ENCODE measurements around the gene PTPRT.

PTPRT gene

DNA sequence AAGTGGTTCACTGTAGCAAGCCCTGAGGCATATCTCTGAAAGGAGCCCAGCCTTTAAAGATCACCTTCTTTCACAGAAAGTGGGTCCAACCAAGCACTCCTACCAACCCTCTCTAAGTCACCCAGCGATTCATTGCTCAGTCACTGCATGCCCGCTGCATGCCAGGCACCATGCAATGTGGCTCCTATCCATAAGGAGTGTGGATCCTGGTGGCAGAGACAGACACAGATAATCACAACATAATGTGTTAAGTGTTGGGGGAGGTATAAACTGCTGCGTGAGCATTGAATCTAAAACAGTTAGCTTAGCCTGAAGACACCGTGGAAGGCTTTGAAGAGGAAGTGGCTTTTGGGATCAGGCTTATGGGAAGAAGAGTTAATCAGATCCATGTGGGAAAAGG, 659.5 kb downstream of the PTPRT start:
- Histone ChIP-seq H3K27ac (no peak overlapping the region), H3K9me3 (no peaks in the 10 kb centered on the region), H3K4me1 (no peaks in the 10 kb centered on the region), H3K36me3 (no peaks in the 10 kb centered on the region), H3K27me3 (no peaks in the 10 kb centered on the region), H3K4me3 (no peak overlapping the region)
- no peak for DNase-seq
- intact Hi-C loops (cut with DNase I; ENCODE audit: low total_unique reads) = no loop called here
- TF ChIP-seq, protein P1, sequence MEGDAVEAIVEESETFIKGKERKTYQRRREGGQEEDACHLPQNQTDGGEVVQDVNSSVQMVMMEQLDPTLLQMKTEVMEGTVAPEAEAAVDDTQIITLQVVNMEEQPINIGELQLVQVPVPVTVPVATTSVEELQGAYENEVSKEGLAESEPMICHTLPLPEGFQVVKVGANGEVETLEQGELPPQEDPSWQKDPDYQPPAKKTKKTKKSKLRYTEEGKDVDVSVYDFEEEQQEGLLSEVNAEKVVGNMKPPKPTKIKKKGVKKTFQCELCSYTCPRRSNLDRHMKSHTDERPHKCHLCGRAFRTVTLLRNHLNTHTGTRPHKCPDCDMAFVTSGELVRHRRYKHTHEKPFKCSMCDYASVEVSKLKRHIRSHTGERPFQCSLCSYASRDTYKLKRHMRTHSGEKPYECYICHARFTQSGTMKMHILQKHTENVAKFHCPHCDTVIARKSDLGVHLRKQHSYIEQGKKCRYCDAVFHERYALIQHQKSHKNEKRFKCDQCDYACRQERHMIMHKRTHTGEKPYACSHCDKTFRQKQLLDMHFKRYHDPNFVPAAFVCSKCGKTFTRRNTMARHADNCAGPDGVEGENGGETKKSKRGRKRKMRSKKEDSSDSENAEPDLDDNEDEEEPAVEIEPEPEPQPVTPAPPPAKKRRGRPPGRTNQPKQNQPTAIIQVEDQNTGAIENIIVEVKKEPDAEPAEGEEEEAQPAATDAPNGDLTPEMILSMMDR (IDR thresholded peaks at IDR 0.05) = no peak

DNA sequence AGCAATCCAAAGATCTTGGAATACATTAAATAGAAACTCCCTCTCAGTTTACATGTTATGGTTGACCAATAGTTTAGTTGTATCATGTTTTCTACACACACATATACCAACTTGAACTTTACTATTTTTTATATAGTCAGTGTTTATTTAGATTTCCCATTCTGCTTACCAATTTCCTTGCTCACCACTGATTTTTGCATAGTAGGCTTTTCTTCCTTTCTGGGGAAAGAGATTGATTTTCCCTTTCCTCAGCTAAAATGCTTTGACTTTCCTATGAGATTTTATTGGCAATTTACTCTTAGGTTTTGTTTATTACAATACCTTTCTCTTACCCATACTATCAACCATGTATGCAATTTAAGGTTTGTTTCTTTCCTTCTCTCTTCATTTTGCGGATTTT, 665.6 kb downstream of the PTPRT start:
- H3K27ac ChIP-seq = no peak overlapping the region
- no peaks in the 10 kb centered on the region for H3K27me3 ChIP-seq
- no peaks in the 10 kb centered on the region for H3K4me1 ChIP-seq
- H3K36me3 ChIP-seq = no peaks in the 10 kb centered on the region
- intact Hi-C loops (cut with DNase I; ENCODE audit: low total_unique reads) = no loop called here
- TF ChIP-seq, protein P1 (IDR thresholded peaks at IDR 0.05) = no peak
- no peak for DNase-seq
- no peak overlapping the region for H3K4me3 ChIP-seq
- H3K9me3 ChIP-seq = no peaks in the 10 kb centered on the region

DNA sequence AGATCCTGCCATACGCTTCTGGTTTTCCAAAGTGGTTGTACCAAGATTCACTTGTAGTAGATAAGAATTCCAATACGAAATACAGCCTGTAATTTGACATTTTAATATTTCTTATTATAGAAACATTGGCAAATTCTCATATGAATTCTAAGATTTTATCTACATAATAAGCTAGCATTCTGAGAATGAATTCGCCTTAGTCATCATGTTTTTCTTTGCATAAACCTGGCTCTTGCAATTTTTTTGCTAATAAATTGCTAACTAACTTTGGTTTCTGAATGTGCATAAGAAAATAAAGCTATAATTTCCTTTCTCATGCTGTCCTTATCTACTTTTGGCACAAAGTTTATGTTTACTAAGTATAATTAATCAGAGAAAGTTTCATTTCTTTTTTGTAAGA, 673.0 kb downstream of the PTPRT start:
- H3K4me1 ChIP-seq = no peaks in the 10 kb centered on the region
- H3K9me3 ChIP-seq = no peaks in the 10 kb centered on the region
- H3K27me3 ChIP-seq = no peaks in the 10 kb centered on the region
- DNase-seq = no peak
- H3K4me3 ChIP-seq = no peak overlapping the region
- TF ChIP-seq, protein P1 (IDR thresholded peaks at IDR 0.05) = no peak
- intact Hi-C loops (cut with DNase I; ENCODE audit: low total_unique reads) = no loop called here
- H3K27ac ChIP-seq = no peak overlapping the region
- H3K36me3 ChIP-seq = no peaks in the 10 kb centered on the region

DNA sequence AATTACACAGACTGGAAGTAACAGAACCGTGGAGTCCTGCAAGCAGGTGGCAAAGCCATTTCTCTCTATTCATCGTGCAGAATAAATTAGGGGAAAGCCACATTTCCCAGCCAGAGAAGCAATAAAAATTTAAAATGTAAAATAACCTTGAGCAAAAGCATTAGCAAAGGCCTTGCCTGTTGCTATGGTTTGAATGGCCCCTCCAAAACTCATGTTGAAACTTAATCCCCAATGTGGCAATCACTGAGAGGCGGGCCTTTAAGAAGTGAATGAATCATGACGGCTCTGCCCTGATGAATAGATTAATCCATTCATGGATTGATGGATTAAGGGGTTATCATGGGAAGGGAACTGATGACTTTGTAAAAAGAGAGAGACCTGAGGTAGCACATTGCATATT, 679.0 kb downstream of the PTPRT start:
- Histone ChIP-seq H3K9me3 (no peaks in the 10 kb centered on the region), H3K27me3 (no peaks in the 10 kb centered on the region), H3K4me3 (no peak overlapping the region), H3K27ac (no peak overlapping the region), H3K4me1 (no peaks in the 10 kb centered on the region), H3K36me3 (no peaks in the 10 kb centered on the region)
- TF ChIP-seq, protein P1 (IDR thresholded peaks at IDR 0.05) = no peak
- intact Hi-C loops (cut with DNase I; ENCODE audit: low total_unique reads) = no loop called here
- no peak for DNase-seq

- no peaks in the 10 kb centered on the region for H3K4me1 ChIP-seq
- no peak overlapping the region for H3K27ac ChIP-seq
- H3K27me3 ChIP-seq = no peaks in the 10 kb centered on the region
- DNase-seq = no peak
- H3K9me3 ChIP-seq = no peaks in the 10 kb centered on the region
- H3K36me3 ChIP-seq = no peaks in the 10 kb centered on the region
- TF ChIP-seq, protein P1 (IDR thresholded peaks at IDR 0.05) = no peak
- intact Hi-C loops (cut with DNase I; ENCODE audit: low total_unique reads) = loop anchor here (5.0 kb wide), 1 partner anchor 131 kb away; no protein-coding TSS in a partner anchor
- H3K4me3 ChIP-seq = no peak overlapping the region
Measured at GRCh38 chr20:42507874-42508273, 681.8 kb downstream of the PTPRT start.

DNA sequence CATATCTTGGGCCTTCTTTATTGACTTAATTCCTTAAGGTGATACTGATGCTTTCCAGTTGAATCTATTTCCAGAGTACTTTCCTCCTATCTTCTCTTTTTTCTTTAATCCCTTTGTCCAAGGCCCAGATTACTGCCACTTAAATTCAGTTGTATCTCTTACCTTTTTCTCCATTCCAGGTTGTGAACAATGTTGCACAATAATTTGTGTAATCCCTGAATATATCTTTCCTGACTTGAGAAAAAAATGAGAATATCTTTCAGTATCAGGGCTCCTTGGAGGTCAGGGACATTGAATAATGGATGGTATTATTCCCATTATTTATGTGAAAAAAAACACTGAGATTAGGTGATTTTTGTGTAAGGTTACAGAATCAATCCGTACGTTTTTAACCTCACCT, 683.3 kb downstream of the PTPRT start:
- H3K27me3 ChIP-seq = no peaks in the 10 kb centered on the region
- DNase-seq = no peak
- no peaks in the 10 kb centered on the region for H3K4me1 ChIP-seq
- TF ChIP-seq, protein P1 (IDR thresholded peaks at IDR 0.05) = no peak
- intact Hi-C loops (cut with DNase I; ENCODE audit: low total_unique reads) = loop anchor here (5.0 kb wide), 1 partner anchor 129 kb away; no protein-coding TSS in a partner anchor
- H3K9me3 ChIP-seq = no peaks in the 10 kb centered on the region
- H3K27ac ChIP-seq = no peak overlapping the region
- no peaks in the 10 kb centered on the region for H3K36me3 ChIP-seq
- no peak overlapping the region for H3K4me3 ChIP-seq
